B cell (primary cell): ENCODE results near the gene IRAK2. TPM values are rescaled to one million over a fixed set of nuclear protein-coding genes. Genes with fewer than 3 reads are reported as not detected.
A peak's percentile ranks its signal among the peaks of the same experiment; 100 is the strongest.

Experiments
- ATAC-seq: fragments of 200-7000 bp; cut with Tn5 transposase; one replicate; pipeline ENCODE4 v1.10.0; 2021; ENCODE audit warnings: low read depth, mild to moderate bottlenecking, moderate number of reproducible peaks, moderate library complexity
- CTCF ChIA-PET: fragments of 350-600 bp; sonication (Branson Sonifier 250); formaldehyde crosslinking; loops from one replicate; lab custom pipeline; 2021; ENCODE audit warnings: antibody characterized with exemption, inconsistent platforms; lab: Charles Lee
- POLR2A ChIA-PET: fragments of 350-600 bp; sonication (Branson Sonifier 250); formaldehyde crosslinking; loops from one replicate; lab custom pipeline; 2021; ENCODE audit warnings: antibody characterized with exemption; lab: Charles Lee
- DNase-seq: peaks from one replicate; pipeline ENCODE4 v3.0.0; 2013
- H2AFZ ChIP-seq: 2 replicates; pipeline ENCODE4 v1.6.1; 2012; ENCODE audit warnings: mild to moderate bottlenecking, low read depth, low read length; ENCODE audit not compliant: insufficient read depth, poor library complexity, severe bottlenecking
- H3K27ac ChIP-seq, 2 donors: 1 replicate in 1 of 2; 2 replicates in 1 of 2; pipeline ENCODE4 v1.5.1; 2012 to 2013; ENCODE audit warnings: low read length in 2 of 2, mild to moderate bottlenecking in 2 of 2, moderate library complexity in 1 of 2
- H3K27me3 ChIP-seq, 4 experiments: fragments of 200-600 bp in 1 of 4; sonication (generic) in 1 of 4; replicated peaks in 1 of 4; 1 replicate in 2 of 4; 2 replicates in 2 of 4; pipeline versions ENCODE4 v1.6.1 to v1.7.0; 2013 to 2016; ENCODE audit warnings: low read length in 3 of 4, mild to moderate bottlenecking in 2 of 4, mixed read lengths in 1 of 4, moderate library complexity in 1 of 4; ENCODE audit not compliant: insufficient read depth in 4 of 4, control insufficient read depth in 3 of 4; ENCODE audit errors: control extremely low read depth in 1 of 4
- H3K36me3 ChIP-seq, 2 experiments: replicated peaks in 1 of 2; 1 replicate in 1 of 2; 2 replicates in 1 of 2; pipeline versions ENCODE4 v1.6.1 to v1.7.1; 2013; ENCODE audit warnings: low read length in 1 of 2; ENCODE audit not compliant: insufficient read depth in 2 of 2, control insufficient read depth in 1 of 2; ENCODE audit errors: control extremely low read depth in 1 of 2, extremely low read depth in 1 of 2
- H3K4me1 ChIP-seq, 2 donors: fragments of 200-600 bp in 1 of 2; sonication (generic) in 1 of 2; 1 replicate in 1 of 2; 2 replicates in 1 of 2; pipeline versions ENCODE4 v1.5.1 to v1.6.1; 2013 to 2017; ENCODE audit warnings: low read length in 2 of 2; ENCODE audit not compliant: control insufficient read depth in 2 of 2, insufficient read depth in 2 of 2
- H3K4me2 ChIP-seq: replicated peaks from 2 replicates; pipeline ENCODE3; 2012; ENCODE audit warnings: mild to moderate bottlenecking, low read depth, low read length; ENCODE audit not compliant: poor library complexity, severe bottlenecking
- H3K4me3 ChIP-seq, 5 experiments: fragments of 200-600 bp in 1 of 5; sonication (generic) in 1 of 5; 1 replicate in 3 of 5; 2 replicates in 2 of 5; pipeline versions ENCODE4 v1.5.1 to v1.7.0; 2011 to 2016; ENCODE audit warnings: low read length in 4 of 5, mild to moderate bottlenecking in 4 of 5, low read depth in 2 of 5, control low read depth in 1 of 5, moderate library complexity in 1 of 5; ENCODE audit not compliant: insufficient read depth in 1 of 5; ENCODE audit errors: control extremely low read depth in 1 of 5, extremely low read depth in 1 of 5
- H3K79me2 ChIP-seq: fragments of 200-600 bp; sonication (generic); one replicate; pipeline ENCODE4 v1.6.0; 2016; ENCODE audit warnings: low read length; ENCODE audit not compliant: control insufficient read depth, insufficient read depth
- H3K9ac ChIP-seq: fragments of 200-600 bp; sonication (generic); 2 replicates; pipeline ENCODE4 v1.6.1; 2017; ENCODE audit warnings: mild to moderate bottlenecking, low read length, moderate library complexity
- H3K9me3 ChIP-seq, 3 donors: one replicate each; pipeline versions ENCODE4 v1.6.1 to v1.7.1; 2013; ENCODE audit warnings: low read length in 2 of 3; ENCODE audit not compliant: control insufficient read depth in 2 of 3, insufficient read depth in 1 of 3; ENCODE audit errors: control extremely low read depth in 1 of 3
- H4K20me1 ChIP-seq: 2 replicates; pipeline ENCODE4 v1.6.0; 2012; ENCODE audit warnings: mild to moderate bottlenecking, low read length; ENCODE audit not compliant: insufficient read depth, control insufficient read depth, poor library complexity, severe bottlenecking
- H3K27ac Mint-ChIP-seq: one replicate; pipeline ENCODE4 v1.8.0; 2021; ENCODE audit warnings: mixed read lengths
- H3K27me3 Mint-ChIP-seq: one replicate; pipeline ENCODE4 v1.8.0; 2021; ENCODE audit warnings: mixed read lengths
- H3K4me1 Mint-ChIP-seq: one replicate; pipeline ENCODE4 v1.8.0; 2021; ENCODE audit warnings: mixed read lengths
- H3K4me3 Mint-ChIP-seq: one replicate; pipeline ENCODE4 v1.8.0; 2021; ENCODE audit warnings: mixed read lengths
- H3K9me3 Mint-ChIP-seq: one replicate; pipeline ENCODE4 v1.8.0; 2022; ENCODE audit warnings: mixed read lengths; ENCODE audit not compliant: insufficient read depth
- EZH2 ChIP-seq: IDR thresholded peaks from 2 replicates; pipeline ENCODE4 v1.6.1; 2012; ENCODE audit warnings: borderline replicate concordance, low read depth, mild to moderate bottlenecking, moderate library complexity, low read length; ENCODE audit not compliant: insufficient read depth, poor library complexity, severe bottlenecking
- WGBS: methylation state at CpG from one replicate; pipeline ENCODE4 v1.1.5; 2013; ENCODE audit warnings: missing lambda C conversion rate; ENCODE audit not compliant: insufficient coverage; 5-methylcytosine and 5-hydroxymethylcytosine counted together
- intact Hi-C: fragments of 100-400 bp; cut with micrococcal nuclease; formaldehyde crosslinking; loops from one replicate; pipeline ENCODE4 v1.10.0; 2022
- polyA plus RNA-seq: library from polyadenylated mRNA; depleted of rRNA; stranded (reverse); fragments of >200 nt; gene quantifications from 2 replicates; pipeline ENCODE4 v1.2.3, GENCODE V29; 2012
- total RNA-seq, 2 donors: library from RNA; stranded (reverse); fragments of 120-200 nt in 1 of 2; gene quantifications; 1 replicate in 1 of 2; 2 replicates in 1 of 2; pipeline versions ENCODE4 v1.2.3 to v1.2.4, GENCODE V29; 2013 to 2022
- TF ChIP-seq, protein P1 (sequence below): fragments of 200-600 bp; IDR thresholded peaks from one replicate; pipeline ENCODE4 v1.8.0; 2022; ENCODE audit warnings: antibody characterized with exemption, mild to moderate bottlenecking

The IRAK2 gene
- total and polyA plus RNA-seq, 2 donors (not counting 1 experiment from before 2014, with no cell fraction given), result 11.8 to 23.2 TPM

- Mint-ChIP-seq H3K4me1 (peaks cover 25% of the 10 kb centered on the region), H3K4me3 (peak overlapping the region; percentile 95), H3K27ac (peak overlapping the region; percentile 97), H3K27me3 (no peaks in the 10 kb centered on the region), H3K9me3 (no peaks in the 10 kb centered on the region)
- Histone ChIP-seq H3K27me3 (no peaks in the 10 kb centered on the region), H3K79me2 (peaks cover 41% of the 10 kb centered on the region), H3K27ac (peak overlapping the region; percentile 88 to 96), H2AFZ (peak overlapping the region; percentile 82), H3K4me3 (peak overlapping the region in 4 of 5 experiments; percentile 69 to 91 (median 78)), H3K4me1 (peaks cover 24 to 44% of the 10 kb centered on the region in 2 donors), H3K9ac (peak overlapping the region; percentile 91), H3K36me3 (no peaks in the 10 kb centered on the region), H3K4me2 (peak overlapping the region; percentile 84), H4K20me1 (peaks cover 22% of the 10 kb centered on the region), H3K9me3 (peaks cover 0 to 3% (median 0%) of the 10 kb centered on the region in 3 donors)
- WGBS, result 100% methylated on average over 8 of the region's 23 CpGs
- ATAC-seq (no peak), DNase-seq (no peak)
- ChIA-PET CTCF (interaction anchor here (0.6 to 1.4 kb wide), 10 partner anchors 12 to 208 kb away, joined by 3 to 5 read pairs (median 4); partner anchors contain the start of gene CRELD1), POLR2A (interaction anchor here (0.6 to 1.7 kb wide), 18 partner anchors 24 to 250 kb away, joined by 3 to 12 read pairs (median 4); partner anchors contain the start of genes BRK1, IRAK2, SEC13 and TATDN2)
- intact Hi-C loops, result loop anchor here (1.0 to 5.0 kb wide), 4 partner anchors 26 to 209 kb away; partner anchors contain the start of genes BRK1 and CRELD1
- no peak for TF ChIP-seq EZH2
- TF ChIP-seq, protein P1, sequence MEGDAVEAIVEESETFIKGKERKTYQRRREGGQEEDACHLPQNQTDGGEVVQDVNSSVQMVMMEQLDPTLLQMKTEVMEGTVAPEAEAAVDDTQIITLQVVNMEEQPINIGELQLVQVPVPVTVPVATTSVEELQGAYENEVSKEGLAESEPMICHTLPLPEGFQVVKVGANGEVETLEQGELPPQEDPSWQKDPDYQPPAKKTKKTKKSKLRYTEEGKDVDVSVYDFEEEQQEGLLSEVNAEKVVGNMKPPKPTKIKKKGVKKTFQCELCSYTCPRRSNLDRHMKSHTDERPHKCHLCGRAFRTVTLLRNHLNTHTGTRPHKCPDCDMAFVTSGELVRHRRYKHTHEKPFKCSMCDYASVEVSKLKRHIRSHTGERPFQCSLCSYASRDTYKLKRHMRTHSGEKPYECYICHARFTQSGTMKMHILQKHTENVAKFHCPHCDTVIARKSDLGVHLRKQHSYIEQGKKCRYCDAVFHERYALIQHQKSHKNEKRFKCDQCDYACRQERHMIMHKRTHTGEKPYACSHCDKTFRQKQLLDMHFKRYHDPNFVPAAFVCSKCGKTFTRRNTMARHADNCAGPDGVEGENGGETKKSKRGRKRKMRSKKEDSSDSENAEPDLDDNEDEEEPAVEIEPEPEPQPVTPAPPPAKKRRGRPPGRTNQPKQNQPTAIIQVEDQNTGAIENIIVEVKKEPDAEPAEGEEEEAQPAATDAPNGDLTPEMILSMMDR, result no peak
Observed at GRCh38 chr3:10140996-10141546, 23.6 kb upstream of the IRAK2 start.
